H1 (cell line): ENCODE results near the gene ANKRD66. TPM values are rescaled to one million over a fixed set of nuclear protein-coding genes. Genes with fewer than 3 reads are reported as not detected.

Source experiments
- CTCF ChIA-PET: fragments of 300-600 bp; sonication (Branson Sonifier 250); formaldehyde crosslinking; loops from one replicate; lab custom pipeline; 2021; ENCODE audit not compliant: partially characterized antibody; lab: Charles Lee
- POLR2A ChIA-PET: fragments of 300-600 bp; sonication (Branson Sonifier 250); formaldehyde crosslinking; loops from one replicate; lab custom pipeline; 2021; ENCODE audit warnings: inconsistent platforms; ENCODE audit not compliant: partially characterized antibody; lab: Charles Lee
- DNase-seq, 2 experiments: peaks; one replicate each; pipeline versions ENCODE4 v3.0.0 to v3.0.0-alpha.2; 2010 to 2022; ENCODE audit warnings: low spot score in 2 of 2, low read depth in 1 of 2, mixed read lengths in 1 of 2
- FAIRE-seq: peaks from 2 replicates; lab custom pipeline; 2011; peaks lifted over from hg19 to GRCh38; lab: Jason Lieb, UNC
- H2AFZ ChIP-seq: 2 replicates; pipeline ENCODE4 v1.8.1; 2012; ENCODE audit warnings: low read length, inconsistent platforms
- H2AK5ac ChIP-seq: 2 replicates; pipeline ENCODE4 v1.6.1; 2013; ENCODE audit warnings: low read depth, low read length
- H2BK120ac ChIP-seq: replicated peaks from 2 replicates; pipeline ENCODE3; 2013; ENCODE audit warnings: low read depth, low read length, inconsistent platforms
- H2BK12ac ChIP-seq: 2 replicates; pipeline ENCODE4 v1.6.1; 2013; ENCODE audit warnings: low read depth, low read length
- H2BK15ac ChIP-seq: 2 replicates; pipeline ENCODE4 v1.6.1; 2013; ENCODE audit warnings: low read length
- H2BK20ac ChIP-seq: 2 replicates; pipeline ENCODE4 v1.6.1; 2013; ENCODE audit warnings: low read length
- H2BK5ac ChIP-seq: 2 replicates; pipeline ENCODE4 v1.6.1; 2013; ENCODE audit warnings: low read depth, low read length
- H3K14ac ChIP-seq: 2 replicates; pipeline ENCODE4 v1.6.1; 2013; ENCODE audit warnings: inconsistent platforms; ENCODE audit not compliant: insufficient read length
- H3K18ac ChIP-seq: 2 replicates; pipeline ENCODE4 v1.6.1; 2013; ENCODE audit warnings: low read length; ENCODE audit errors: extremely low read depth
- H3K23ac ChIP-seq: 2 replicates; pipeline ENCODE4 v1.6.1; 2013; ENCODE audit warnings: inconsistent platforms; ENCODE audit not compliant: insufficient read length
- H3K23me2 ChIP-seq: 2 replicates; pipeline ENCODE4 v1.6.1; 2013; ENCODE audit warnings: low read depth, low read length
- H3K27ac ChIP-seq: 2 replicates; pipeline ENCODE4 v1.6.1; 2011; ENCODE audit warnings: low read depth, low read length, inconsistent platforms
- H3K27me3 ChIP-seq, 4 experiments: replicated peaks in 1 of 4; 1 replicate in 1 of 4; 2 replicates in 3 of 4; pipeline versions ENCODE4 v1.6.1 to v1.8.1; 2011 to 2013; ENCODE audit warnings: low read length in 3 of 4, mild to moderate bottlenecking in 3 of 4, inconsistent platforms in 2 of 4, mixed read lengths in 2 of 4, moderate library complexity in 1 of 4; ENCODE audit not compliant: control insufficient read depth in 3 of 4, insufficient read depth in 3 of 4; ENCODE audit errors: extremely low read depth in 1 of 4
- H3K36me3 ChIP-seq, 4 experiments: 2 replicates each; pipeline versions ENCODE4 v1.6.1 to v1.8.1; 2011 to 2013; ENCODE audit warnings: mild to moderate bottlenecking in 4 of 4, low read length in 3 of 4, moderate library complexity in 2 of 4, control low read depth in 1 of 4, inconsistent platforms in 1 of 4; ENCODE audit not compliant: insufficient read depth in 4 of 4, control insufficient read depth in 2 of 4
- H3K4ac ChIP-seq: replicated peaks from 2 replicates; pipeline ENCODE3; 2013; ENCODE audit warnings: low read length, low read depth, mixed read lengths, inconsistent platforms; ENCODE audit not compliant: insufficient read length
- H3K4me1 ChIP-seq, 4 experiments: replicated peaks in 1 of 4; 1 replicate in 1 of 4; 2 replicates in 3 of 4; pipeline versions ENCODE4 v1.6.1 to v1.8.1; 2011 to 2013; ENCODE audit warnings: low read length in 3 of 4, inconsistent platforms in 2 of 4, mixed read lengths in 1 of 4; ENCODE audit not compliant: insufficient read depth in 4 of 4, control insufficient read depth in 3 of 4
- H3K4me2 ChIP-seq, 2 experiments: 2 replicates each; pipeline versions ENCODE4 v1.6.1 to v1.8.1; 2011 to 2013; ENCODE audit warnings: low read depth in 2 of 2, low read length in 2 of 2, control low read depth in 1 of 2, inconsistent platforms in 1 of 2, mild to moderate bottlenecking in 1 of 2; ENCODE audit not compliant: insufficient read depth in 1 of 2
- H3K4me3 ChIP-seq, 4 experiments: fragments of 200-600, 300-600 bp in 1 of 4; sonication (generic), shearing (Covaris generic), sonication (Bioruptor Twin) in 1 of 4; 2 replicates each; pipeline versions ENCODE4 v1.5.1 to v1.8.1; 2011 to 2016; ENCODE audit warnings: low read length in 4 of 4, low read depth in 3 of 4, control low read depth in 2 of 4, inconsistent platforms in 2 of 4, mild to moderate bottlenecking in 2 of 4, mixed read lengths in 1 of 4, moderate library complexity in 1 of 4; ENCODE audit not compliant: insufficient read depth in 2 of 4; ENCODE audit errors: extremely low read depth in 1 of 4
- H3K56ac ChIP-seq: replicated peaks from 2 replicates; pipeline ENCODE3; 2013; ENCODE audit warnings: low read depth, mild to moderate bottlenecking, mixed read lengths, low read length, inconsistent platforms; ENCODE audit not compliant: insufficient read length
- H3K79me1 ChIP-seq: 2 replicates; pipeline ENCODE4 v1.6.1; 2013; ENCODE audit warnings: low read depth, low read length, control low read depth
- H3K79me2 ChIP-seq, 2 experiments: 2 replicates each; pipeline versions ENCODE4 v1.6.1 to v1.8.1; 2012 to 2013; ENCODE audit warnings: low read length in 2 of 2, mild to moderate bottlenecking in 2 of 2, inconsistent platforms in 1 of 2; ENCODE audit not compliant: insufficient read depth in 2 of 2, control insufficient read depth in 1 of 2
- H3K9ac ChIP-seq, 4 experiments: replicated peaks in 1 of 4; 1 replicate in 1 of 4; 2 replicates in 3 of 4; pipeline versions ENCODE4 v1.6.1 to v1.8.1; 2011 to 2013; ENCODE audit warnings: low read depth in 3 of 4, low read length in 3 of 4, control low read depth in 2 of 4, mild to moderate bottlenecking in 2 of 4, moderate library complexity in 2 of 4, inconsistent platforms in 1 of 4; ENCODE audit errors: extremely low read depth in 1 of 4
- H3K9me3 ChIP-seq, 2 experiments: 2 replicates each; pipeline versions ENCODE4 v1.6.1 to v1.8.1; 2012 to 2013; ENCODE audit warnings: mild to moderate bottlenecking in 2 of 2, moderate library complexity in 2 of 2, control low read depth in 1 of 2, inconsistent platforms in 1 of 2, low read depth in 1 of 2, low read length in 1 of 2, mixed read lengths in 1 of 2; ENCODE audit not compliant: insufficient read depth in 2 of 2
- H4K20me1 ChIP-seq, 2 experiments: replicated peaks in 1 of 2; 2 replicates each; pipeline versions ENCODE3 to v1.8.1; 2011 to 2013; ENCODE audit warnings: inconsistent platforms in 2 of 2, low read length in 2 of 2, mild to moderate bottlenecking in 1 of 2; ENCODE audit not compliant: insufficient read depth in 2 of 2, control insufficient read depth in 1 of 2
- H4K5ac ChIP-seq: 2 replicates; pipeline ENCODE4 v1.6.1; 2013; ENCODE audit warnings: low read length, low read depth, mixed read lengths, inconsistent platforms; ENCODE audit not compliant: insufficient read length
- H4K8ac ChIP-seq: 2 replicates; pipeline ENCODE4 v1.8.0; 2013; ENCODE audit warnings: mild to moderate bottlenecking, moderate library complexity, low read length, inconsistent platforms; ENCODE audit not compliant: insufficient read depth; ENCODE audit errors: extremely low read depth
- H4K91ac ChIP-seq: replicated peaks from 2 replicates; pipeline ENCODE3; 2013; ENCODE audit warnings: low read length, mixed read lengths, inconsistent platforms; ENCODE audit not compliant: insufficient read length
- BACH1 ChIP-seq: IDR thresholded peaks from 2 replicates; pipeline ENCODE4 v1.6.1; 2012; ENCODE audit warnings: low read length, improper control_type of control experiment
- BRCA1 ChIP-seq: IDR thresholded peaks from 2 replicates; pipeline ENCODE4 v1.6.1; 2012; ENCODE audit warnings: low read depth, low read length, improper control_type of control experiment
- CHD1 ChIP-seq: IDR thresholded peaks from 2 replicates; pipeline ENCODE4 v1.6.1; 2012; ENCODE audit warnings: low read depth, low read length, improper control_type of control experiment
- FOSL1 ChIP-seq: IDR thresholded peaks from 2 replicates; pipeline ENCODE4 v1.6.1; 2011; ENCODE audit warnings: mild to moderate bottlenecking, low read depth, low read length, moderate library complexity; ENCODE audit not compliant: insufficient read depth
- JUN ChIP-seq: IDR thresholded peaks from 2 replicates; pipeline ENCODE4 v1.6.1; 2011; ENCODE audit warnings: low read depth, mild to moderate bottlenecking, improper control_type of control experiment, low read length
- JUND ChIP-seq: IDR thresholded peaks from 2 replicates; pipeline ENCODE4 v1.6.1; 2011; ENCODE audit warnings: mild to moderate bottlenecking, improper control_type of control experiment, low read length
- RFX5 ChIP-seq: IDR thresholded peaks from 2 replicates; pipeline ENCODE4 v1.6.1; 2011; ENCODE audit warnings: low read depth, low read length, improper control_type of control experiment, borderline replicate concordance
- RNF2 ChIP-seq: fragments of 200-900, 300-1000 bp; sonication (generic); IDR thresholded peaks from 2 replicates; pipeline ENCODE4 v1.7.1; 2016; ENCODE audit warnings: borderline replicate concordance, low read depth, mild to moderate bottlenecking, antibody characterized with exemption, low read length; ENCODE audit not compliant: poor library complexity, severe bottlenecking; ENCODE audit errors: missing control alignments
- SRF ChIP-seq: IDR thresholded peaks from 2 replicates; pipeline ENCODE4 v1.6.1; 2011; ENCODE audit warnings: mild to moderate bottlenecking, low read depth, low read length, moderate library complexity
- SUZ12 ChIP-seq: fragments of 200-600 bp; sonication (generic); IDR thresholded peaks from 2 replicates; pipeline ENCODE4 v1.6.1; 2012; ENCODE audit warnings: mild to moderate bottlenecking, inconsistent platforms, low read length, moderate library complexity, mixed read lengths
- TAF7 ChIP-seq: optimal IDR thresholded peaks from 2 replicates; pipeline ENCODE3; 2011; ENCODE audit warnings: low read depth, mild to moderate bottlenecking, inconsistent platforms, low read length, moderate library complexity, borderline replicate concordance
- WGBS, 2 experiments: shearing (Covaris generic) in 1 of 2; methylation state at CpG; one replicate each; pipeline versions ENCODE4 v1.1.6 to v1.1.7; 2013 to 2015; ENCODE audit warnings: low lambda C conversion rate in 2 of 2, mixed read lengths in 2 of 2, inconsistent platforms in 1 of 2, low coverage in 1 of 2, missing lambda C conversion rate in 1 of 2; ENCODE audit not compliant: insufficient replicate concordance in 2 of 2, insufficient coverage in 1 of 2, insufficient read length in 1 of 2; ENCODE audit errors: extremely low coverage in 1 of 2, missing lambda C conversion rate in 1 of 2; 5-methylcytosine and 5-hydroxymethylcytosine counted together
- polyA plus RNA-seq, 7 experiments: library from polyadenylated mRNA; depleted of rRNA in 3 of 7; stranded (reverse) in 5 of 7; unstranded in 2 of 7; fragments of >200 nt in 5 of 7; fragments of 200-250 nt in 2 of 7; gene quantifications; 1 replicate in 5 of 7; 2 replicates in 1 of 7; 4 replicates in 1 of 7; pipeline versions ENCODE4 v1.2.1 to v1.2.3, GENCODE V29; 2011 to 2013; ENCODE audit warnings: missing spikeins in 2 of 7, mixed read lengths in 2 of 7
- total RNA-seq: library from RNA; stranded (reverse); fragmentation: NEBNext Ultra II Directional; extraction: Animal tissue kit (Norgen Biotek cat#: 25700); gene quantifications from 2 replicates; pipeline ENCODE4 v1.2.1, GENCODE V29; 2021
- TF ChIP-seq, protein P1 (sequence below): IDR thresholded peaks from 2 replicates; pipeline ENCODE4 v1.6.1; 2011; ENCODE audit warnings: low read depth, mild to moderate bottlenecking, low read length; ENCODE audit not compliant: insufficient read depth

The ANKRD66 gene
- total and polyA plus RNA-seq, 2 of the 8 experiments (the other 6 are each of a cell fraction or from before 2014, with no cell fraction given) = 0.05 TPM; not detected in 1

DNA sequence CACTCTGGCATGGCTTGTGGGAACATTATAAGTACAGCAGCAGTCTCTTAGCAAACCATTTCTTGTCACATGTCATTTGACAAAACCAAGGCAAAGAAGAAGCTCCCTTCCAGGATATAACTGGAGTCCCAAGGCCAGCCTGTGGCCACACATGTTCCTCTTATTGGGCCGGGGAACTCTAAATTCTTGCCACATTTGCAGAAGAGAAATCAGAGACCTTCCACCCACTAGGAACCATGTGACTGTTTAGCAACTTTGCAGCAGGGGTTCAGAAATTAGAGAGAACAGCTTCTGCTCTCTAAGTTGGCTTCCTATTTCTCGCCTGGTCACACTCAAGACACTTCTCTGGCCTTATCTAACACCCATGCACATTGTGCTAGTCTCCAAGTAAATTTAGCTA, 26.0 kb downstream of the ANKRD66 start:
- CTCF ChIA-PET = interaction anchor here (0.6 to 1.8 kb wide), 5 partner anchors 38 to 835 kb away, joined by 3 to 4 read pairs (median 3); partner anchors contain the start of gene PLA2G7
- H3K18ac ChIP-seq = no peak overlapping the region
- H3K23me2 ChIP-seq = no peaks in the 10 kb centered on the region
- H2BK15ac ChIP-seq = no peak overlapping the region
- H3K4me2 ChIP-seq = no peak overlapping the region
- no peaks in the 10 kb centered on the region for H3K79me2 ChIP-seq
- TF ChIP-seq, protein P1, sequence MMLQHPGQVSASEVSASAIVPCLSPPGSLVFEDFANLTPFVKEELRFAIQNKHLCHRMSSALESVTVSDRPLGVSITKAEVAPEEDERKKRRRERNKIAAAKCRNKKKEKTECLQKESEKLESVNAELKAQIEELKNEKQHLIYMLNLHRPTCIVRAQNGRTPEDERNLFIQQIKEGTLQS = no peak
- TF ChIP-seq TAF7 = no peak
- TF ChIP-seq FOSL1 = no peak
- TF ChIP-seq BACH1 = no peak
- TF ChIP-seq SRF = no peak
- TF ChIP-seq JUN = no peak
- TF ChIP-seq RNF2 = no peak
- TF ChIP-seq BRCA1 = no peak
- TF ChIP-seq RFX5 = no peak
- no peak for TF ChIP-seq CHD1
- TF ChIP-seq SUZ12 = no peak
- TF ChIP-seq JUND = no peak
- TF ChIP-seq, all 59 proteins: peak for 0
- Histone ChIP-seq H3K4ac (no peak overlapping the region), H3K4me1 (no peaks in the 10 kb centered on the region), H2BK12ac (no peak overlapping the region), H2BK5ac (no peak overlapping the region), H3K23ac (no peak overlapping the region), H4K20me1 (no peaks in the 10 kb centered on the region), H3K9ac (no peak overlapping the region), H3K56ac (no peak overlapping the region), H4K91ac (no peak overlapping the region), H4K8ac (no peak overlapping the region), H3K14ac (no peak overlapping the region), H3K27me3 (no peaks in the 10 kb centered on the region), H2BK20ac (no peak overlapping the region), H2BK120ac (no peak overlapping the region), H3K79me1 (no peaks in the 10 kb centered on the region), H3K36me3 (no peaks in the 10 kb centered on the region), H3K27ac (no peak overlapping the region), H3K9me3 (no peaks in the 10 kb centered on the region), H2AFZ (no peak overlapping the region), H3K4me3 (no peak overlapping the region), H4K5ac (no peak overlapping the region), H2AK5ac (no peak overlapping the region)
- FAIRE-seq (no peak), DNase-seq (no peak)
- WGBS, 2 experiments = 96% methylated on average over 2 of the region's 2 CpGs; no CpG with 5 or more reads in 1 of the 2 experiments
- POLR2A ChIA-PET = no interaction called here
